ENCODE results near the gene GSTT2.

GSTT2 gene

GRCh38 chr22:24008381-24009226, 28.7 kb downstream of the GSTT2 start:
- WGBS (ENCODE audit: insufficient coverage) = 100% methylated on average over 1 of the region's 6 CpGs

GRCh38 chr22:24009227-24010017, 29.5 kb downstream of the GSTT2 start:
- CTCF ChIA-PET = no interaction called here
- no peaks in the 10 kb centered on the region for H3K27me3 ChIP-seq (replicated peaks in 2 of 5; ENCODE audit: control insufficient read depth in 4 of 5, insufficient read depth in 5 of 5, low read length in 4 of 5)
- no peak overlapping the region for H3K4me3 ChIP-seq (ENCODE audit: control insufficient read depth in 1 of 7, extremely low read depth in 1 of 7, insufficient read depth in 4 of 7, low read depth in 2 of 7, low read length in 6 of 7)
- POLR2A ChIA-PET = no interaction called here
- peaks cover 3 to 15% (median 14%) of the 10 kb centered on the region in 4 experiments for H3K4me1 ChIP-seq (ENCODE audit: control extremely low read depth in 1 of 4, control insufficient read depth in 4 of 4, insufficient read depth in 4 of 4, low read length in 3 of 4)
- no peak overlapping the region for H3K27ac ChIP-seq (ENCODE audit: insufficient read depth in 1 of 2, low read depth in 1 of 2, low read length in 2 of 2, poor library complexity in 1 of 2, severe bottlenecking in 2 of 2)
- H3K9me3 ChIP-seq (ENCODE audit: control extremely low read depth in 1 of 5, control insufficient read depth in 4 of 5, insufficient read depth in 2 of 5, low read depth in 1 of 5, low read length in 4 of 5) = no peaks in the 10 kb centered on the region
- no peaks in the 10 kb centered on the region for H3K36me3 ChIP-seq (ENCODE audit: control insufficient read depth in 4 of 4, insufficient read depth in 4 of 4, low read length in 3 of 4)
- 94% methylated on average over 6 of the region's 7 CpGs for whole genome bisulfite sequencing (ENCODE audit: insufficient coverage)
- peak in 1 of 3 donors; percentile 56 for DNase-seq

More at GRCh38 chr22:24008381-24009226, 28.7 kb downstream of the GSTT2 start:
- no peaks in the 10 kb centered on the region for H3K36me3 ChIP-seq (ENCODE audit: control insufficient read depth in 4 of 4, insufficient read depth in 4 of 4, low read length in 3 of 4)
- peaks cover 3 to 15% (median 14%) of the 10 kb centered on the region in 4 experiments for H3K4me1 ChIP-seq (ENCODE audit: control extremely low read depth in 1 of 4, control insufficient read depth in 4 of 4, insufficient read depth in 4 of 4, low read length in 3 of 4)
- DNase-seq = no peak
- peaks cover 0 to 5% (median 0%) of the 10 kb centered on the region in 5 experiments for H3K27me3 ChIP-seq (replicated peaks in 2 of 5; ENCODE audit: control insufficient read depth in 4 of 5, insufficient read depth in 5 of 5, low read length in 4 of 5)
- no peak overlapping the region for H3K27ac ChIP-seq (ENCODE audit: insufficient read depth in 1 of 2, low read depth in 1 of 2, low read length in 2 of 2, poor library complexity in 1 of 2, severe bottlenecking in 2 of 2)
- POLR2A ChIA-PET = no interaction called here
- CTCF ChIA-PET = interaction anchor here (1.0 kb wide), 1 partner anchor 167 kb away, joined by 4 read pairs; no protein-coding TSS in a partner anchor
- no peak overlapping the region for H3K4me3 ChIP-seq (ENCODE audit: control insufficient read depth in 1 of 7, extremely low read depth in 1 of 7, insufficient read depth in 4 of 7, low read depth in 2 of 7, low read length in 6 of 7)
- no peaks in the 10 kb centered on the region for H3K9me3 ChIP-seq (ENCODE audit: control extremely low read depth in 1 of 5, control insufficient read depth in 4 of 5, insufficient read depth in 2 of 5, low read depth in 1 of 5, low read length in 4 of 5)

GRCh38 chr22:24010018-24010391, 30.1 kb downstream of the GSTT2 start:
- Histone ChIP-seq H3K4me3 (ENCODE audit: control insufficient read depth in 1 of 7, extremely low read depth in 1 of 7, insufficient read depth in 4 of 7, low read depth in 2 of 7, low read length in 6 of 7) (no peak overlapping the region), H3K27me3 (replicated peaks in 2 of 5; ENCODE audit: control insufficient read depth in 4 of 5, insufficient read depth in 5 of 5, low read length in 4 of 5) (no peaks in the 10 kb centered on the region), H3K9me3 (ENCODE audit: control extremely low read depth in 1 of 5, control insufficient read depth in 4 of 5, insufficient read depth in 2 of 5, low read depth in 1 of 5, low read length in 4 of 5) (no peaks in the 10 kb centered on the region), H3K27ac (ENCODE audit: insufficient read depth in 1 of 2, low read depth in 1 of 2, low read length in 2 of 2, poor library complexity in 1 of 2, severe bottlenecking in 2 of 2) (no peak overlapping the region), H3K4me1 (ENCODE audit: control extremely low read depth in 1 of 4, control insufficient read depth in 4 of 4, insufficient read depth in 4 of 4, low read length in 3 of 4) (peaks cover 3 to 15% (median 14%) of the 10 kb centered on the region in 4 experiments), H3K36me3 (ENCODE audit: control insufficient read depth in 4 of 4, insufficient read depth in 4 of 4, low read length in 3 of 4) (no peaks in the 10 kb centered on the region)
- CTCF ChIA-PET = no interaction called here
- 100% methylated on average over 2 of the region's 2 CpGs for WGBS (ENCODE audit: insufficient coverage)
- POLR2A ChIA-PET = no interaction called here
- no peak for DNase-seq

GRCh38 chr22:24011735-24012068, 31.8 kb downstream of the GSTT2 start:
- no peaks in the 10 kb centered on the region for H3K36me3 ChIP-seq (ENCODE audit: control insufficient read depth in 4 of 4, insufficient read depth in 4 of 4, low read length in 3 of 4)
- ChIA-PET POLR2A (no interaction called here), CTCF (interaction anchor here (1.3 to 1.8 kb wide), 2 partner anchors 16 to 19 kb away, joined by 3 read pairs; no protein-coding TSS in a partner anchor)
- H3K27me3 ChIP-seq (replicated peaks in 2 of 5; ENCODE audit: control insufficient read depth in 4 of 5, insufficient read depth in 5 of 5, low read length in 4 of 5) = no peaks in the 10 kb centered on the region
- DNase-seq = no peak
- peak overlapping the region; percentile 80 to 97 (median 92) for H3K4me3 ChIP-seq (ENCODE audit: control insufficient read depth in 1 of 7, extremely low read depth in 1 of 7, insufficient read depth in 4 of 7, low read depth in 2 of 7, low read length in 6 of 7)
- H3K27ac ChIP-seq (ENCODE audit: insufficient read depth in 1 of 2, low read depth in 1 of 2, low read length in 2 of 2, poor library complexity in 1 of 2, severe bottlenecking in 2 of 2) = peak overlapping the region; percentile 52 to 90
- peaks cover 3 to 15% (median 14%) of the 10 kb centered on the region in 4 experiments for H3K4me1 ChIP-seq (ENCODE audit: control extremely low read depth in 1 of 4, control insufficient read depth in 4 of 4, insufficient read depth in 4 of 4, low read length in 3 of 4)
- H3K9me3 ChIP-seq (ENCODE audit: control extremely low read depth in 1 of 5, control insufficient read depth in 4 of 5, insufficient read depth in 2 of 5, low read depth in 1 of 5, low read length in 4 of 5) = no peaks in the 10 kb centered on the region
- WGBS (ENCODE audit: insufficient coverage) = 2% methylated on average over 8 of the region's 10 CpGs

GRCh38 chr22:24016156-24016555, 36.2 kb downstream of the GSTT2 start:
- Histone ChIP-seq H3K9me3 (ENCODE audit: control extremely low read depth in 1 of 5, control insufficient read depth in 4 of 5, insufficient read depth in 2 of 5, low read depth in 1 of 5, low read length in 4 of 5) (no peaks in the 10 kb centered on the region), H3K27me3 (replicated peaks in 2 of 5; ENCODE audit: control insufficient read depth in 4 of 5, insufficient read depth in 5 of 5, low read length in 4 of 5) (no peaks in the 10 kb centered on the region), H3K36me3 (ENCODE audit: control insufficient read depth in 4 of 4, insufficient read depth in 4 of 4, low read length in 3 of 4) (peaks cover 0 to 8% (median 0%) of the 10 kb centered on the region in 4 experiments), H3K27ac (ENCODE audit: insufficient read depth in 1 of 2, low read depth in 1 of 2, low read length in 2 of 2, poor library complexity in 1 of 2, severe bottlenecking in 2 of 2) (no peak overlapping the region), H3K4me3 (ENCODE audit: control insufficient read depth in 1 of 7, extremely low read depth in 1 of 7, insufficient read depth in 4 of 7, low read depth in 2 of 7, low read length in 6 of 7) (no peak overlapping the region), H3K4me1 (ENCODE audit: control extremely low read depth in 1 of 4, control insufficient read depth in 4 of 4, insufficient read depth in 4 of 4, low read length in 3 of 4) (peaks cover 3 to 15% (median 11%) of the 10 kb centered on the region in 4 experiments)
- DNase-seq = no peak
- WGBS (ENCODE audit: insufficient coverage) = no CpG with 5 or more reads among the region's 1 CpG
- ChIA-PET CTCF (interaction anchor here (1.0 kb wide), 1 partner anchor 133 kb away, joined by 3 read pairs; no protein-coding TSS in a partner anchor), POLR2A (no interaction called here)

GRCh38 chr22:24021304-24021703, 41.4 kb downstream of the GSTT2 start:
- no peak overlapping the region for H3K27ac ChIP-seq (ENCODE audit: insufficient read depth in 1 of 2, low read depth in 1 of 2, low read length in 2 of 2, poor library complexity in 1 of 2, severe bottlenecking in 2 of 2)
- H3K27me3 ChIP-seq (replicated peaks in 2 of 5; ENCODE audit: control insufficient read depth in 4 of 5, insufficient read depth in 5 of 5, low read length in 4 of 5) = no peaks in the 10 kb centered on the region
- ChIA-PET CTCF (no interaction called here), POLR2A (no interaction called here)
- WGBS (ENCODE audit: insufficient coverage) = 100% methylated on average over 1 of the region's 3 CpGs
- H3K4me1 ChIP-seq (ENCODE audit: control extremely low read depth in 1 of 4, control insufficient read depth in 4 of 4, insufficient read depth in 4 of 4, low read length in 3 of 4) = no peaks in the 10 kb centered on the region
- peaks cover 0 to 10% (median 0%) of the 10 kb centered on the region in 5 experiments for H3K9me3 ChIP-seq (ENCODE audit: control extremely low read depth in 1 of 5, control insufficient read depth in 4 of 5, insufficient read depth in 2 of 5, low read depth in 1 of 5, low read length in 4 of 5)
- DNase-seq = no peak
- peaks cover 0 to 8% (median 4%) of the 10 kb centered on the region in 4 experiments for H3K36me3 ChIP-seq (ENCODE audit: control insufficient read depth in 4 of 4, insufficient read depth in 4 of 4, low read length in 3 of 4)
- no peak overlapping the region for H3K4me3 ChIP-seq (ENCODE audit: control insufficient read depth in 1 of 7, extremely low read depth in 1 of 7, insufficient read depth in 4 of 7, low read depth in 2 of 7, low read length in 6 of 7)

Data from common myeloid progenitor, CD34-positive (primary cell).